Natural killer cell (primary cell): Measurements from ENCODE around the gene MPL. TPM values are rescaled to one million over a fixed set of nuclear protein-coding genes. Genes with fewer than 3 reads are reported as not detected.
A peak's percentile ranks its signal among the peaks of the same experiment; 100 is the strongest.

ENCODE experiments used
- ATAC-seq, 3 donors: fragments of 150-1000 bp in 2 of 3; fragments of 200-7000 bp in 1 of 3; cut with Tn5 transposase; 1 replicate in 1 of 3; 2 replicates in 2 of 3; pipeline ENCODE4 v1.10.0; 2021; ENCODE audit warnings: mild to moderate bottlenecking in 2 of 3, moderate library complexity in 2 of 3
- DNase-seq, 2 donors: peaks; one replicate each; pipeline versions ENCODE4 v3.0.0 to v3.0.0-alpha.2; 2013 to 2021; ENCODE audit warnings: mixed read lengths in 1 of 2
- H3K27ac ChIP-seq: one replicate; pipeline ENCODE4 v1.5.1; 2013; ENCODE audit warnings: mild to moderate bottlenecking, low read length
- H3K27me3 ChIP-seq: one replicate; pipeline ENCODE4 v1.6.1; 2013; ENCODE audit warnings: low read length; ENCODE audit not compliant: control insufficient read depth, insufficient read depth
- H3K36me3 ChIP-seq: one replicate; pipeline ENCODE4 v1.6.1; 2013; ENCODE audit warnings: low read length; ENCODE audit not compliant: control insufficient read depth, insufficient read depth
- H3K4me1 ChIP-seq: one replicate; pipeline ENCODE4 v1.6.1; 2013; ENCODE audit warnings: low read length; ENCODE audit not compliant: control insufficient read depth, insufficient read depth
- H3K4me3 ChIP-seq: one replicate; pipeline ENCODE4 v1.5.1; 2013; ENCODE audit warnings: low read length
- H3K9me3 ChIP-seq: one replicate; pipeline ENCODE4 v1.6.1; 2013; ENCODE audit warnings: low read length; ENCODE audit not compliant: control insufficient read depth, insufficient read depth
- H3K27ac Mint-ChIP-seq, 2 donors: one replicate each; pipeline ENCODE4 v1.8.0; 2022; ENCODE audit warnings: mild to moderate bottlenecking in 2 of 2, mixed read lengths in 2 of 2, moderate library complexity in 1 of 2
- H3K27me3 Mint-ChIP-seq, 2 donors: one replicate each; pipeline ENCODE4 v1.8.0; 2022; ENCODE audit warnings: low read depth in 2 of 2, mixed read lengths in 2 of 2
- H3K36me3 Mint-ChIP-seq: one replicate; pipeline ENCODE4 v1.8.0; 2022; ENCODE audit warnings: mixed read lengths
- H3K4me1 Mint-ChIP-seq, 2 donors: one replicate each; pipeline ENCODE4 v1.8.0; 2022; ENCODE audit warnings: mixed read lengths in 2 of 2
- H3K4me3 Mint-ChIP-seq: one replicate; pipeline ENCODE4 v1.8.0; 2022; ENCODE audit warnings: mild to moderate bottlenecking, moderate library complexity, mixed read lengths
- H3K9me3 Mint-ChIP-seq, 2 donors: one replicate each; pipeline ENCODE4 v1.8.0; 2022; ENCODE audit warnings: mixed read lengths in 2 of 2
- CTCF ChIP-seq: fragments of 200-600 bp; IDR thresholded peaks from one replicate; pipeline ENCODE4 v1.8.0; 2022; ENCODE audit warnings: antibody characterized with exemption
- WGBS: methylation state at CpG from one replicate; pipeline ENCODE4 v1.1.7; 2013; ENCODE audit warnings: missing lambda C conversion rate; ENCODE audit not compliant: insufficient coverage; 5-methylcytosine and 5-hydroxymethylcytosine counted together
- intact Hi-C: fragments of 100-400 bp; cut with micrococcal nuclease; formaldehyde crosslinking; loops from one replicate; pipeline ENCODE4 v1.14.2; 2022
- total RNA-seq, 4 donors: library from RNA; stranded (reverse); fragments of 120-200 nt in 1 of 4; gene quantifications; one replicate each; pipeline versions ENCODE4 v1.2.3 to v1.2.4, GENCODE V29; 2013 to 2022

The MPL gene
- total RNA-seq, 3 donors from 2014 or later (not counting 1 experiment from before 2014, with no cell fraction given) = 0.43 to 1.7 (median 0.48) TPM

GRCh38 chr1:43363283-43363934 is 25.8 kb downstream of the MPL start:
- H3K27me3 Mint-ChIP-seq = no peaks in the 10 kb centered on the region
- Histone ChIP-seq H3K4me1 (peaks cover 36% of the 10 kb centered on the region), H3K36me3 (peaks cover 41% of the 10 kb centered on the region), H3K4me3 (no peak overlapping the region), H3K9me3 (no peaks in the 10 kb centered on the region), H3K27ac (no peak overlapping the region), H3K27me3 (no peaks in the 10 kb centered on the region)
- H3K9me3 Mint-ChIP-seq = no peaks in the 10 kb centered on the region
- peak overlapping the region; percentile 41 to 57 for H3K27ac Mint-ChIP-seq
- peaks cover 29 to 61% of the 10 kb centered on the region in 2 donors for H3K4me1 Mint-ChIP-seq
- WGBS = 74% methylated on average over 9 of the region's 9 CpGs
- intact Hi-C loops = no loop called here
- H3K36me3 Mint-ChIP-seq = no peaks in the 10 kb centered on the region
- ATAC-seq (no peak), DNase-seq (no peak)
- no peak overlapping the region for H3K4me3 Mint-ChIP-seq
- no peak for TF ChIP-seq CTCF

GRCh38 chr1:43363935-43364525 is 26.4 kb downstream of the MPL start:
- WGBS = 92% methylated on average over 5 of the region's 5 CpGs
- no peak for DNase-seq
- Histone ChIP-seq H3K4me3 (no peak overlapping the region), H3K4me1 (peaks cover 40% of the 10 kb centered on the region), H3K27ac (no peak overlapping the region), H3K36me3 (peaks cover 41% of the 10 kb centered on the region), H3K9me3 (no peaks in the 10 kb centered on the region), H3K27me3 (no peaks in the 10 kb centered on the region)
- Mint-ChIP-seq H3K27ac (peak overlapping the region; percentile 41 to 90), H3K4me1 (peaks cover 28 to 60% of the 10 kb centered on the region in 2 donors), H3K27me3 (no peaks in the 10 kb centered on the region), H3K36me3 (no peaks in the 10 kb centered on the region), H3K9me3 (no peaks in the 10 kb centered on the region), H3K4me3 (no peak overlapping the region)
- intact Hi-C loops = no loop called here
- TF ChIP-seq CTCF = no peak
- no peak for ATAC-seq

GRCh38 chr1:43365678-43366077 is 28.1 kb downstream of the MPL start:
- WGBS = 92% methylated on average over 2 of the region's 2 CpGs
- no peak for DNase-seq
- Histone ChIP-seq H3K27ac (no peak overlapping the region), H3K4me1 (peaks cover 32% of the 10 kb centered on the region), H3K36me3 (peaks cover 41% of the 10 kb centered on the region), H3K4me3 (no peak overlapping the region), H3K9me3 (no peaks in the 10 kb centered on the region), H3K27me3 (no peaks in the 10 kb centered on the region)
- Mint-ChIP-seq H3K4me1 (peaks cover 32 to 55% of the 10 kb centered on the region in 2 donors), H3K27me3 (no peaks in the 10 kb centered on the region), H3K27ac (peak overlapping the region; percentile 90 to 94), H3K36me3 (no peaks in the 10 kb centered on the region), H3K9me3 (no peaks in the 10 kb centered on the region), H3K4me3 (peak overlapping the region; percentile 64)
- ATAC-seq = no peak
- TF ChIP-seq CTCF = no peak
- intact Hi-C loops = no loop called here
